Lung (tissue), 12 donors: ENCODE data around the gene MAP7D3. TPM values are rescaled to one million over a fixed set of nuclear protein-coding genes. Genes with fewer than 3 reads are reported as not detected.
A peak's percentile ranks its signal among the peaks of the same experiment; 100 is the strongest.

Experiments used
- ATAC-seq: fragments of 200-7000 bp; cut with Tn5 transposase; one replicate; pipeline ENCODE4 v1.9.1; 2020; ENCODE audit warnings: moderate number of reproducible peaks; ENCODE audit not compliant: insufficient read depth, low FRiP score
- DNase-seq, 3 donors: peaks; one replicate each; pipeline ENCODE4 v3.0.0-alpha.2; 2013 to 2017
- H3K27ac ChIP-seq, 2 donors: one replicate each; pipeline ENCODE4 v1.5.1; 2013; ENCODE audit warnings: mild to moderate bottlenecking in 2 of 2, moderate library complexity in 2 of 2, control low read depth in 1 of 2, inconsistent platforms in 1 of 2, low read depth in 1 of 2, low read length in 1 of 2
- H3K27me3 ChIP-seq, 3 donors: one replicate each; pipeline ENCODE4 v1.5.1; 2013; ENCODE audit warnings: low read length in 2 of 3; ENCODE audit not compliant: control insufficient read depth in 3 of 3, insufficient read depth in 3 of 3
- H3K36me3 ChIP-seq, 4 donors: one replicate each; pipeline ENCODE4 v1.5.1; 2013; ENCODE audit warnings: low read length in 4 of 4, mild to moderate bottlenecking in 1 of 4, moderate library complexity in 1 of 4; ENCODE audit not compliant: control insufficient read depth in 4 of 4, insufficient read depth in 4 of 4
- H3K4me1 ChIP-seq, 5 donors: one replicate each; pipeline ENCODE4 v1.5.1; 2013; ENCODE audit warnings: low read length in 5 of 5, mild to moderate bottlenecking in 2 of 5, moderate library complexity in 1 of 5; ENCODE audit not compliant: control insufficient read depth in 5 of 5, insufficient read depth in 5 of 5
- H3K4me3 ChIP-seq: one replicate; pipeline ENCODE4 v1.5.1; 2013; ENCODE audit warnings: mild to moderate bottlenecking, control low read depth, moderate library complexity
- H3K9ac ChIP-seq, 2 donors: one replicate each; pipeline ENCODE4 v1.5.1; 2013; ENCODE audit warnings: low read length in 2 of 2, control low read depth in 1 of 2; ENCODE audit not compliant: insufficient read depth in 1 of 2
- H3K9me3 ChIP-seq, 4 donors: one replicate each; pipeline ENCODE4 v1.5.1; 2013; ENCODE audit warnings: low read length in 3 of 4, mild to moderate bottlenecking in 1 of 4, moderate library complexity in 1 of 4; ENCODE audit not compliant: control insufficient read depth in 4 of 4, insufficient read depth in 3 of 4
- WGBS, 2 donors: extraction: QIAGEN DNeasy Blood & Tissue Kit; methylation state at CpG; one replicate each; pipeline ENCODE4 v1.1.7; 2013; 5-methylcytosine and 5-hydroxymethylcytosine counted together
- polyA plus RNA-seq, 2 donors: library from polyadenylated mRNA; stranded (reverse); fragments of 200-250 nt; gene quantifications; one replicate each; pipeline ENCODE4 v1.2.1, GENCODE V29; 2013
- total RNA-seq, 2 donors: library from RNA; depleted of rRNA in 1 of 2; stranded (reverse); fragments of >200 nt in 1 of 2; gene quantifications; one replicate each; pipeline ENCODE4 v1.2.1, GENCODE V29; 2014 to 2021
- TF ChIP-seq, protein P1 (sequence below): IDR thresholded peaks from 2 replicates; pipeline ENCODE4 v1.5.1; 2012; ENCODE audit warnings: mild to moderate bottlenecking; ENCODE audit errors: control extremely low read depth, extremely low read depth
- donor health status: control.
- donor health status: control.
- donor health status: Bipolar disorder and iron deficiency.
- donor health status: healthy.
- donor health status: DM: yes; HTN: yes; CAD: no.

The MAP7D3 gene
- total and polyA plus RNA-seq, 4 donors: 4.0 to 10.5 (median 6.5) TPM

GRCh38 chrX:136206916-136207315 lies 44.3 kb downstream of the MAP7D3 start:
- no peak overlapping the region for H3K4me3 ChIP-seq
- TF ChIP-seq, protein P1, sequence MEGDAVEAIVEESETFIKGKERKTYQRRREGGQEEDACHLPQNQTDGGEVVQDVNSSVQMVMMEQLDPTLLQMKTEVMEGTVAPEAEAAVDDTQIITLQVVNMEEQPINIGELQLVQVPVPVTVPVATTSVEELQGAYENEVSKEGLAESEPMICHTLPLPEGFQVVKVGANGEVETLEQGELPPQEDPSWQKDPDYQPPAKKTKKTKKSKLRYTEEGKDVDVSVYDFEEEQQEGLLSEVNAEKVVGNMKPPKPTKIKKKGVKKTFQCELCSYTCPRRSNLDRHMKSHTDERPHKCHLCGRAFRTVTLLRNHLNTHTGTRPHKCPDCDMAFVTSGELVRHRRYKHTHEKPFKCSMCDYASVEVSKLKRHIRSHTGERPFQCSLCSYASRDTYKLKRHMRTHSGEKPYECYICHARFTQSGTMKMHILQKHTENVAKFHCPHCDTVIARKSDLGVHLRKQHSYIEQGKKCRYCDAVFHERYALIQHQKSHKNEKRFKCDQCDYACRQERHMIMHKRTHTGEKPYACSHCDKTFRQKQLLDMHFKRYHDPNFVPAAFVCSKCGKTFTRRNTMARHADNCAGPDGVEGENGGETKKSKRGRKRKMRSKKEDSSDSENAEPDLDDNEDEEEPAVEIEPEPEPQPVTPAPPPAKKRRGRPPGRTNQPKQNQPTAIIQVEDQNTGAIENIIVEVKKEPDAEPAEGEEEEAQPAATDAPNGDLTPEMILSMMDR: no peak
- H3K9me3 ChIP-seq: peaks cover 0 to 5% (median 0%) of the 10 kb centered on the region in 4 donors
- ATAC-seq (no peak), DNase-seq (no peak)
- H3K36me3 ChIP-seq: peaks cover 0 to 14% (median 2%) of the 10 kb centered on the region in 4 donors
- H3K27ac ChIP-seq: no peak overlapping the region
- WGBS, 2 donors: 71 to 96% methylated on average over 6 of the region's 6 CpGs
- H3K9ac ChIP-seq: no peak overlapping the region
- H3K4me1 ChIP-seq: peaks cover 0 to 4% (median 3%) of the 10 kb centered on the region in 5 donors
- H3K27me3 ChIP-seq: peaks cover 0 to 8% (median 3%) of the 10 kb centered on the region in 3 donors

GRCh38 chrX:136205882-136206380 lies 45.3 kb downstream of the MAP7D3 start:
- H3K9me3 ChIP-seq: peaks cover 0 to 5% (median 0%) of the 10 kb centered on the region in 4 donors
- ATAC-seq (no peak), DNase-seq (no peak)
- TF ChIP-seq, protein P1: no peak
- H3K27ac ChIP-seq: peak overlapping the region; percentile 12 to 46
- H3K27me3 ChIP-seq: peaks cover 0 to 8% (median 0%) of the 10 kb centered on the region in 3 donors
- no peak overlapping the region for H3K9ac ChIP-seq
- no peak overlapping the region for H3K4me3 ChIP-seq
- H3K4me1 ChIP-seq: peaks cover 0 to 4% (median 3%) of the 10 kb centered on the region in 5 donors
- H3K36me3 ChIP-seq: peaks cover 0 to 14% (median 2%) of the 10 kb centered on the region in 4 donors
- 77 to 81% methylated on average over 7 to 8 of the region's 8 CpGs for WGBS, 2 donors

DNA sequence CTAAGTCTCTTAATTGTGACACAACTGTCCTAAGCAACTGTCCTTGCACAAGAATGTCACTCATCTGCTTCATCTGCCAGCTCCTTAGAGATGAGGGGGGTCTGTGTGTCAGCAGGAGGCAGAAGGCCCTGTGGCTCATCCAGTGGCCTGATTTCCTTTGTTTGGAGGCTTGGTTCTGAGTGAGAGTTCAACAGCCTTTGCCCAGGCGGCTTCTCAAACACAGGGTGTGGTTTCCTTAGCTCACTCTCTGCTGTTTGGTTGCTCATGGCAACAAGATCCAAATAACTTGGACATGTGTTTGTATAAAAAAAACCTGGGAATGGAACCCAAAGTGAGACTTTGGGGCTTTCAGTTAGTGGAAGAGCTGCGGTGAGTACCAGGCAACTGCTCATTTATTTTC lies 46.6 kb downstream of the MAP7D3 start:
- peak; percentile 28 to 56 (median 53) for DNase-seq
- 18 to 33% methylated on average over 2 of the region's 2 CpGs for WGBS, 2 donors
- peaks cover 0 to 10% (median 3%) of the 10 kb centered on the region in 5 donors for H3K4me1 ChIP-seq
- no peak overlapping the region for H3K9ac ChIP-seq
- peaks cover 0 to 8% (median under 1%) of the 10 kb centered on the region in 3 donors for H3K27me3 ChIP-seq
- peak; percentile 27 for ATAC-seq
- H3K9me3 ChIP-seq: peaks cover 0 to 5% (median 0%) of the 10 kb centered on the region in 4 donors
- H3K36me3 ChIP-seq: peaks cover 0 to 10% (median 2%) of the 10 kb centered on the region in 4 donors
- no peak overlapping the region for H3K4me3 ChIP-seq
- peak overlapping the region; percentile 58 to 73 for H3K27ac ChIP-seq
- TF ChIP-seq, protein P1: no peak

GRCh38 chrX:136203951-136204350 lies 47.2 kb downstream of the MAP7D3 start:
- 25 to 27% methylated on average over 3 of the region's 3 CpGs for WGBS, 2 donors
- Histone ChIP-seq H3K36me3 (peaks cover 0 to 10% (median 2%) of the 10 kb centered on the region in 4 donors), H3K9me3 (peaks cover 0 to 5% (median 0%) of the 10 kb centered on the region in 4 donors), H3K27me3 (peaks cover 0 to 8% (median 5%) of the 10 kb centered on the region in 3 donors), H3K9ac (no peak overlapping the region), H3K4me3 (no peak overlapping the region), H3K4me1 (peaks cover 0 to 7% (median 4%) of the 10 kb centered on the region in 5 donors), H3K27ac (peak overlapping the region in 1 of 2 donors; percentile 58)
- TF ChIP-seq, protein P1: no peak
- DNase-seq (no peak), ATAC-seq (no peak)
